Keratinocyte (primary cell): ENCODE data around the gene EBF3. TPM values are rescaled to one million over a fixed set of nuclear protein-coding genes. Genes with fewer than 3 reads are reported as not detected.

Experiments
- DNase-seq: peaks from one replicate; pipeline ENCODE4 v3.0.0-alpha.2; 2011; ENCODE audit warnings: low read depth, missing footprints, low spot score
- FAIRE-seq: peaks from 2 replicates; lab custom pipeline; 2011; peaks lifted over from hg19 to GRCh38; lab: Jason Lieb, UNC
- H2AFZ ChIP-seq: 2 replicates; pipeline ENCODE4 v1.6.0; 2012; ENCODE audit warnings: low read length, control low read depth, inconsistent platforms; ENCODE audit not compliant: control insufficient read depth
- H3K27ac ChIP-seq: 2 replicates; pipeline ENCODE4 v1.5.1; 2011; ENCODE audit warnings: low read length; ENCODE audit not compliant: control insufficient read depth, insufficient read depth
- H3K27me3 ChIP-seq: 3 replicates; pipeline ENCODE4 v1.6.0; 2011; ENCODE audit warnings: low read length; ENCODE audit not compliant: control insufficient read depth, insufficient read depth; ENCODE audit errors: extremely low read depth
- H3K36me3 ChIP-seq, 2 experiments: 2 replicates in 1 of 2; 3 replicates in 1 of 2; pipeline ENCODE4 v1.5.1; 2011; ENCODE audit warnings: low read length in 2 of 2, mild to moderate bottlenecking in 1 of 2; ENCODE audit not compliant: control insufficient read depth in 2 of 2, insufficient read depth in 2 of 2; ENCODE audit errors: extremely low read depth in 1 of 2
- H3K4me1 ChIP-seq: 3 replicates; pipeline ENCODE4 v1.5.1; 2011; ENCODE audit warnings: low read length; ENCODE audit not compliant: control insufficient read depth, insufficient read depth; ENCODE audit errors: extremely low read depth
- H3K4me2 ChIP-seq: 3 replicates; pipeline ENCODE4 v1.6.0; 2011; ENCODE audit warnings: low read depth, low read length; ENCODE audit not compliant: control insufficient read depth, insufficient read depth; ENCODE audit errors: extremely low read depth
- H3K4me3 ChIP-seq, 3 experiments: fragments of 200-600 bp in 1 of 3; sonication (generic) in 1 of 3; 2 replicates in 2 of 3; 3 replicates in 1 of 3; pipeline ENCODE4 v1.5.1; 2011 to 2016; ENCODE audit warnings: low read length in 3 of 3, mild to moderate bottlenecking in 3 of 3, control low read depth in 2 of 3, inconsistent platforms in 1 of 3, low read depth in 1 of 3, mixed read lengths in 1 of 3, mixed run types in 1 of 3, moderate library complexity in 1 of 3; ENCODE audit not compliant: control insufficient read depth in 2 of 3, insufficient read depth in 2 of 3; ENCODE audit errors: extremely low read depth in 1 of 3
- H3K79me2 ChIP-seq: 2 replicates; pipeline ENCODE4 v1.6.0; 2012; ENCODE audit warnings: low read length; ENCODE audit not compliant: control insufficient read depth, insufficient read depth
- H3K9ac ChIP-seq: 3 replicates; pipeline ENCODE4 v1.6.0; 2011; ENCODE audit warnings: low read length; ENCODE audit not compliant: control insufficient read depth, insufficient read depth; ENCODE audit errors: extremely low read depth
- H3K9me1 ChIP-seq: 3 replicates; pipeline ENCODE4 v1.6.0; 2011; ENCODE audit warnings: low read length; ENCODE audit not compliant: control insufficient read depth, insufficient read depth; ENCODE audit errors: extremely low read depth
- H3K9me3 ChIP-seq: 2 replicates; pipeline ENCODE4 v1.5.1; 2012; ENCODE audit warnings: low read depth, low read length; ENCODE audit not compliant: control insufficient read depth
- H4K20me1 ChIP-seq: 3 replicates; pipeline ENCODE4 v1.6.0; 2011; ENCODE audit warnings: low read length; ENCODE audit not compliant: control insufficient read depth, insufficient read depth; ENCODE audit errors: extremely low read depth
- EZH2 ChIP-seq: IDR thresholded peaks from one replicate; pipeline ENCODE4 v1.6.1; 2012; ENCODE audit warnings: inconsistent platforms, mild to moderate bottlenecking, low read length, moderate library complexity
- dilution Hi-C: fragments of 300-500 bp; cut with MboI; formaldehyde crosslinking; loops from one replicate; pipeline ENCODE4 v1.7.0; 2020; ENCODE audit warnings: low sequenced_read_pairs; ENCODE audit not compliant: extremely low pct_ligation_motif_present
- polyA plus RNA-seq, 5 experiments: library from polyadenylated mRNA; depleted of rRNA in 3 of 5; stranded (reverse) in 3 of 5; stranded (forward) in 1 of 5; unstranded in 1 of 5; fragments of >200 nt; gene quantifications; 1 replicate in 1 of 5; 2 replicates in 3 of 5; 3 replicates in 1 of 5; pipeline versions ENCODE4 v1.2.1 to v1.2.3, GENCODE V29; 2011 to 2012; ENCODE audit warnings: missing spikeins in 2 of 5, low read depth in 1 of 5, low replicate concordance in 1 of 5
- TF ChIP-seq, protein P1 (sequence below), 3 experiments: IDR thresholded peaks in 1 of 3; conservative IDR thresholded peaks in 1 of 3; optimal IDR thresholded peaks in 1 of 3; 2 replicates in 2 of 3; 3 replicates in 1 of 3; pipeline versions ENCODE3 to v1.5.1; 2011; ENCODE audit warnings: low read length in 3 of 3, mild to moderate bottlenecking in 3 of 3, moderate library complexity in 2 of 3, control low read depth in 1 of 3, inconsistent platforms in 1 of 3; ENCODE audit not compliant: insufficient read depth in 2 of 3; ENCODE audit errors: extremely low read depth in 1 of 3

EBF3 gene
- polyA plus RNA-seq, 1 donor (not counting 4 experiments of a cell fraction or from before 2014, with no cell fraction given), result not detected

DNA sequence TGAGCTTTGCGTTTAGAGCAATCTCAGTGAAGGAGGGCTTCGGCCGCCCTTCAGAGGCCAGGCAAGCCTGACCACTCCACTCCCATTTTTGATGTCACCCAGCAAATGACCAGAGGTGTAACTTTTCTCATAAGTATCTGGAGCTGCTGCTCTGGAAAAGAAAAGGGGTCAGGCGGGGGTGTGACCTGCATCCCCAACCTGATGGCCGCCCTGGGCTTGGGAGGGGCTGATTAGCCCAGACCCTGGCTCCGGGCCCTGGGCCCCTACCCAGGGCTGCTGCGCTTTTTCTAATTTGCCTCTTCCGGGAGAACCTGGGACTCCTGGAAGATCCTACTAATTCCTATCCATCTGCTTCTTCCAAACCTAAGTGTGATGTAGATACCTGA is 9.6 kb upstream of the EBF3 start:
- Histone ChIP-seq H3K27me3 (peaks cover 53% of the 10 kb centered on the region), H3K4me2 (no peak overlapping the region), H3K9ac (no peak overlapping the region), H2AFZ (no peak overlapping the region), H3K9me3 (no peaks in the 10 kb centered on the region), H3K4me3 (no peak overlapping the region), H3K4me1 (no peaks in the 10 kb centered on the region), H3K27ac (no peak overlapping the region), H4K20me1 (no peaks in the 10 kb centered on the region), H3K9me1 (no peaks in the 10 kb centered on the region), H3K79me2 (no peaks in the 10 kb centered on the region), H3K36me3 (no peaks in the 10 kb centered on the region)
- FAIRE-seq, result no peak
- no peak for DNase-seq
- TF ChIP-seq, protein P1, sequence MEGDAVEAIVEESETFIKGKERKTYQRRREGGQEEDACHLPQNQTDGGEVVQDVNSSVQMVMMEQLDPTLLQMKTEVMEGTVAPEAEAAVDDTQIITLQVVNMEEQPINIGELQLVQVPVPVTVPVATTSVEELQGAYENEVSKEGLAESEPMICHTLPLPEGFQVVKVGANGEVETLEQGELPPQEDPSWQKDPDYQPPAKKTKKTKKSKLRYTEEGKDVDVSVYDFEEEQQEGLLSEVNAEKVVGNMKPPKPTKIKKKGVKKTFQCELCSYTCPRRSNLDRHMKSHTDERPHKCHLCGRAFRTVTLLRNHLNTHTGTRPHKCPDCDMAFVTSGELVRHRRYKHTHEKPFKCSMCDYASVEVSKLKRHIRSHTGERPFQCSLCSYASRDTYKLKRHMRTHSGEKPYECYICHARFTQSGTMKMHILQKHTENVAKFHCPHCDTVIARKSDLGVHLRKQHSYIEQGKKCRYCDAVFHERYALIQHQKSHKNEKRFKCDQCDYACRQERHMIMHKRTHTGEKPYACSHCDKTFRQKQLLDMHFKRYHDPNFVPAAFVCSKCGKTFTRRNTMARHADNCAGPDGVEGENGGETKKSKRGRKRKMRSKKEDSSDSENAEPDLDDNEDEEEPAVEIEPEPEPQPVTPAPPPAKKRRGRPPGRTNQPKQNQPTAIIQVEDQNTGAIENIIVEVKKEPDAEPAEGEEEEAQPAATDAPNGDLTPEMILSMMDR (optimal IDR thresholded peaks at IDR 0.05 in 1 of 3, IDR thresholded peaks at IDR 0.05 in 1 of 3, conservative IDR thresholded peaks at IDR 0.05 in 1 of 3; ENCODE audit: extremely low read depth in 1 of 3, insufficient read depth in 2 of 3, low read length in 3 of 3), result no peak
- TF ChIP-seq EZH2, result no peak
- dilution Hi-C loops, result no loop called here

DNA sequence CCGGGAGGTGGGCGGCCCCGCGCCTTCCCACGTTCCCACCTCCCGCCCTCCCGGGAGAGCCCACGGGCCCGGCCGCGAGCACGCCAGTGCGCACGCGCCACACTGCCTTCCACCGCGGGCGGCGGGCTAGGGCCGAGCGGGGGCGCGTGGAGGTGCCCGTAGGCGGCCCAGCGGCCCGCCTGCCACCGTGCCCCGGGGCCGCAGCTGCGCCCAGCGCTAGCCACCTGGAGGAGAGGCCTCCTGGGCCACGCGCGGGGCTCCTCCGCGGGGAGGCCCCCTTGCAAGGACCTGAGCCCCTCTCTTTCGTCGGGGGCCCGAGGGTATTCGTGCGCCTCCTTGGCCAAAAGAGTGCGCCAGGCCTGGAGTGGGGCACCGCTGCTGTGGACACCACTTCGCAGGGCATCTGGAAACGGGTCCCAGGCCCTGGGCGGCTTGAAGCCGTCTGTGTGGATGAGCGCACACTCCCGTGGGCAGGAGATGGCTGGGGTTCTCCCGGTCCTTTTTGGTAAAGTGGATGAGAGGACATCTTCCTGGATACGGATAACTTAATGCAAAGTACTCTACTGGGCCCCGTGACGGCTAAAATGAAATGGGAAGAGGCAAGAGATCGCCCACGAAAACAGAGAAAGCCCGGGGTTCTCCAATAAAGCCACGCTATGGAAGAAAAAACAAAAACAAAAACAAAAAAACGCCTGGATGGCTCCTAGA is 9.0 kb upstream of the EBF3 start:
- Histone ChIP-seq H3K4me1 (no peaks in the 10 kb centered on the region), H3K4me2 (no peak overlapping the region), H3K27me3 (peaks cover 59% of the 10 kb centered on the region), H3K36me3 (no peaks in the 10 kb centered on the region), H3K9ac (no peak overlapping the region), H3K4me3 (no peak overlapping the region), H4K20me1 (no peaks in the 10 kb centered on the region), H2AFZ (no peak overlapping the region), H3K9me3 (no peaks in the 10 kb centered on the region), H3K27ac (no peak overlapping the region), H3K9me1 (no peaks in the 10 kb centered on the region), H3K79me2 (no peaks in the 10 kb centered on the region)
- DNase-seq (no peak), FAIRE-seq (no peak)
- TF ChIP-seq EZH2, result peak; percentile 36
- TF ChIP-seq, protein P1 (optimal IDR thresholded peaks at IDR 0.05 in 1 of 3, IDR thresholded peaks at IDR 0.05 in 1 of 3, conservative IDR thresholded peaks at IDR 0.05 in 1 of 3; ENCODE audit: extremely low read depth in 1 of 3, insufficient read depth in 2 of 3, low read length in 3 of 3), result no peak
- dilution Hi-C loops, result no loop called here
